ENCODE data around the gene PRR3.
A peak's percentile ranks its signal among the peaks of the same experiment; 100 is the strongest.

Gene PRR3

GRCh38 chr6:30611150-30611855 lies 54.2 kb downstream of the PRR3 start:
- TF ChIP-seq CTCF (IDR thresholded peaks at IDR 0.05), result no peak

GRCh38 chr6:30611856-30612194 lies 54.7 kb downstream of the PRR3 start:
- no peak for TF ChIP-seq CTCF (IDR thresholded peaks at IDR 0.05)

GRCh38 chr6:30612213-30612612 lies 55.1 kb downstream of the PRR3 start:
- TF ChIP-seq CTCF (IDR thresholded peaks at IDR 0.05), result peak; percentile 40; the same call in 1 of the 2 replicates

- TF ChIP-seq CTCF (IDR thresholded peaks at IDR 0.05), result no peak
Observed at GRCh38 chr6:30612687-30613248, 55.7 kb downstream of the PRR3 start.

Data from LNCAP (cell line).